HCT116 (cell line): ENCODE data around the gene TRAF3IP1.

Experiments
- ELF1 ChIP-seq: IDR thresholded peaks from 2 replicates; pipeline ENCODE4 v1.6.1; 2012; ENCODE audit warnings: low read depth, borderline replicate concordance
- EZH2 ChIP-seq: fragments of 200-600 bp; sonication (generic); IDR thresholded peaks from 2 replicates; pipeline ENCODE4 v1.6.1; 2017; ENCODE audit warnings: antibody characterized with exemption, mixed run types
- EZH2phosphoT487 ChIP-seq: fragments of 200-600 bp; IDR thresholded peaks from 2 replicates; pipeline ENCODE4 v1.6.1; 2018; ENCODE audit warnings: antibody characterized with exemption, borderline replicate concordance
- MAX ChIP-seq: IDR thresholded peaks from 2 replicates; pipeline ENCODE4 v1.6.1; 2012
- POLR2AphosphoS5 ChIP-seq: IDR thresholded peaks from 2 replicates; pipeline ENCODE4 v1.6.1; 2011; ENCODE audit warnings: mild to moderate bottlenecking, low read depth, low read length, moderate library complexity
- YY1 ChIP-seq: IDR thresholded peaks from 2 replicates; pipeline ENCODE4 v1.6.1; 2011; ENCODE audit warnings: low read length, low read depth, moderate library complexity, mild to moderate bottlenecking; ENCODE audit not compliant: insufficient replicate concordance; ENCODE audit errors: extremely low read depth
- TF ChIP-seq, protein P1 (sequence below), 3 experiments: fragments of 200-600 bp in 1 of 3; sonication (generic) in 1 of 3; IDR thresholded peaks in 2 of 3; conservative IDR thresholded peaks in 1 of 3; 2 replicates each; pipeline ENCODE4 v1.5.1; 2012 to 2017; ENCODE audit warnings: low read depth in 2 of 3, low read length in 2 of 3, antibody characterized with exemption in 1 of 3, borderline replicate concordance in 1 of 3, control low read depth in 1 of 3, mild to moderate bottlenecking in 1 of 3, mixed read lengths in 1 of 3, mixed run types in 1 of 3, moderate library complexity in 1 of 3; ENCODE audit not compliant: insufficient read depth in 1 of 3

GRCh38 chr2:238433941-238434845 lies 113.9 kb downstream of the TRAF3IP1 start:
- TF ChIP-seq EZH2phosphoT487: no peak
- no peak for TF ChIP-seq YY1
- TF ChIP-seq ELF1: no peak
- no peak for TF ChIP-seq EZH2
- TF ChIP-seq, protein P1, sequence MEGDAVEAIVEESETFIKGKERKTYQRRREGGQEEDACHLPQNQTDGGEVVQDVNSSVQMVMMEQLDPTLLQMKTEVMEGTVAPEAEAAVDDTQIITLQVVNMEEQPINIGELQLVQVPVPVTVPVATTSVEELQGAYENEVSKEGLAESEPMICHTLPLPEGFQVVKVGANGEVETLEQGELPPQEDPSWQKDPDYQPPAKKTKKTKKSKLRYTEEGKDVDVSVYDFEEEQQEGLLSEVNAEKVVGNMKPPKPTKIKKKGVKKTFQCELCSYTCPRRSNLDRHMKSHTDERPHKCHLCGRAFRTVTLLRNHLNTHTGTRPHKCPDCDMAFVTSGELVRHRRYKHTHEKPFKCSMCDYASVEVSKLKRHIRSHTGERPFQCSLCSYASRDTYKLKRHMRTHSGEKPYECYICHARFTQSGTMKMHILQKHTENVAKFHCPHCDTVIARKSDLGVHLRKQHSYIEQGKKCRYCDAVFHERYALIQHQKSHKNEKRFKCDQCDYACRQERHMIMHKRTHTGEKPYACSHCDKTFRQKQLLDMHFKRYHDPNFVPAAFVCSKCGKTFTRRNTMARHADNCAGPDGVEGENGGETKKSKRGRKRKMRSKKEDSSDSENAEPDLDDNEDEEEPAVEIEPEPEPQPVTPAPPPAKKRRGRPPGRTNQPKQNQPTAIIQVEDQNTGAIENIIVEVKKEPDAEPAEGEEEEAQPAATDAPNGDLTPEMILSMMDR (IDR thresholded peaks at IDR 0.05 in 2 of 3, conservative IDR thresholded peaks at IDR 0.05 in 1 of 3; ENCODE audit: borderline replicate concordance in 1 of 3, insufficient read depth in 1 of 3, low read depth in 2 of 3, low read length in 2 of 3): no peak
- no peak for TF ChIP-seq MAX
- no peak for TF ChIP-seq POLR2AphosphoS5
